Vagina (tissue), 2 donors: ENCODE data around the gene SMIM43.

ENCODE experiments used
- POLR2AphosphoS5 ChIP-seq, 2 donors: sonication (generic); formaldehyde crosslinking; IDR thresholded peaks; one replicate each; pipeline ENCODE4 v1.9.0; 2017; ENCODE audit warnings: antibody characterized with exemption in 2 of 2, mild to moderate bottlenecking in 2 of 2, low read depth in 1 of 2; ENCODE audit not compliant: insufficient read depth in 1 of 2
- TF ChIP-seq, protein P1 (sequence below), 3 experiments: fragments of 450-650 bp in 2 of 3; fragments of 200-600 bp in 1 of 3; sonication (generic) in 1 of 3; IDR thresholded peaks; one replicate each; pipeline ENCODE4 v1.5.1; 2017 to 2019; ENCODE audit warnings: antibody characterized with exemption in 3 of 3, mild to moderate bottlenecking in 2 of 3, moderate library complexity in 2 of 3

DNA sequence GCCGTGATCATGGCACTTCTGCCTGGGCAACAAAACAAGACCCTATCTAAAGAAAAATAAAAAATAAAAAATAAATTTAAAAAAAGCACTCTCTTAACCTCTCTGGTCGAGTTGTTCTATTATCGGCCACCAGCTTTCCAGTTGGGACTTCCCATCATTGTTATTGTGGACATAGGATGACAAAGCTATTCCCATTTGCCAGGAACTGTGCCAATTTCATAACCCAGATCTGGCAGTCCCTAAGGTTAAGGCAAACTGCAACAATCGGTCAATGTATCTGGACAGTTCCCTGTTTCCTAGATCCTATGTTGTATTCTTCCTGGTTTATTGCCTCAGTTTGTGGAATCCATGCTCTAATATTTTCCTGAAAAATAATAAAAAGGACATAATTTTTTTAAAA is 50.4 kb downstream of the SMIM43 start:
- TF ChIP-seq, protein P1, sequence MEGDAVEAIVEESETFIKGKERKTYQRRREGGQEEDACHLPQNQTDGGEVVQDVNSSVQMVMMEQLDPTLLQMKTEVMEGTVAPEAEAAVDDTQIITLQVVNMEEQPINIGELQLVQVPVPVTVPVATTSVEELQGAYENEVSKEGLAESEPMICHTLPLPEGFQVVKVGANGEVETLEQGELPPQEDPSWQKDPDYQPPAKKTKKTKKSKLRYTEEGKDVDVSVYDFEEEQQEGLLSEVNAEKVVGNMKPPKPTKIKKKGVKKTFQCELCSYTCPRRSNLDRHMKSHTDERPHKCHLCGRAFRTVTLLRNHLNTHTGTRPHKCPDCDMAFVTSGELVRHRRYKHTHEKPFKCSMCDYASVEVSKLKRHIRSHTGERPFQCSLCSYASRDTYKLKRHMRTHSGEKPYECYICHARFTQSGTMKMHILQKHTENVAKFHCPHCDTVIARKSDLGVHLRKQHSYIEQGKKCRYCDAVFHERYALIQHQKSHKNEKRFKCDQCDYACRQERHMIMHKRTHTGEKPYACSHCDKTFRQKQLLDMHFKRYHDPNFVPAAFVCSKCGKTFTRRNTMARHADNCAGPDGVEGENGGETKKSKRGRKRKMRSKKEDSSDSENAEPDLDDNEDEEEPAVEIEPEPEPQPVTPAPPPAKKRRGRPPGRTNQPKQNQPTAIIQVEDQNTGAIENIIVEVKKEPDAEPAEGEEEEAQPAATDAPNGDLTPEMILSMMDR (IDR thresholded peaks at IDR 0.05): no peak
- TF ChIP-seq POLR2AphosphoS5 (IDR thresholded peaks at IDR 0.05; ENCODE audit: insufficient read depth in 1 of 2, low read depth in 1 of 2): no peak
